ENCODE data around the gene IGF2R.
"Not testable (repeated sequence)": the region's sequence is repeated elsewhere in the genome, so short reads cannot be mapped to it uniquely, and the experiment has no call there.

- TF ChIP-seq CTCF (IDR thresholded peaks at IDR 0.05; ENCODE audit: low read depth, low read length, poor library complexity, severe bottlenecking); EZH2phosphoT487 (IDR thresholded peaks at IDR 0.05; ENCODE audit: borderline replicate concordance, low read length): not testable (repeated sequence)
Observed at GRCh38 chr6:160092176-160092575, 123.3 kb downstream of the IGF2R start.
